HL-60 (cell line): Measurements from ENCODE around the gene ZNF649.

Source experiments
- DNase-seq, 2 experiments: peaks; one replicate each; pipeline ENCODE4 v3.0.0-alpha.2; 2010 to 2020; ENCODE audit warnings: low read depth in 1 of 2, low spot score in 1 of 2
- H3K27ac ChIP-seq: fragments of 250-450 bp; sonication (Bioruptor Pico); replicated peaks from 2 replicates; pipeline ENCODE4 v1.5.1; 2020; ENCODE audit warnings: mild to moderate bottlenecking, moderate library complexity
- H3K27me3 ChIP-seq: fragments of 250-450 bp; sonication (Bioruptor Pico); 2 replicates; pipeline ENCODE4 v1.5.1; 2021; ENCODE audit warnings: mild to moderate bottlenecking, moderate library complexity; ENCODE audit not compliant: insufficient read depth, poor library complexity, severe bottlenecking
- H3K4me3 ChIP-seq: replicated peaks from 2 replicates; pipeline ENCODE4 v1.5.1; 2011; ENCODE audit warnings: mild to moderate bottlenecking, control low read depth, low read length; ENCODE audit not compliant: insufficient read depth
- GABPA ChIP-seq: IDR thresholded peaks from 2 replicates; pipeline ENCODE4 v1.6.1; 2012; ENCODE audit warnings: low read depth
- POLR2AphosphoS5 ChIP-seq: IDR thresholded peaks from 2 replicates; pipeline ENCODE4 v1.6.1; 2012; ENCODE audit warnings: low read depth
- SPI1 ChIP-seq: IDR thresholded peaks from 2 replicates; pipeline ENCODE4 v1.6.1; 2012; ENCODE audit warnings: low read depth, mild to moderate bottlenecking, borderline replicate concordance
- TF ChIP-seq, protein P1 (sequence below): IDR thresholded peaks from one replicate; pipeline ENCODE4 v1.5.1; 2011; ENCODE audit warnings: low read length, control low read depth, inconsistent platforms; ENCODE audit not compliant: insufficient read depth
- TF ChIP-seq, protein P2 (sequence below): IDR thresholded peaks from 2 replicates; pipeline ENCODE4 v1.6.1; 2012; ENCODE audit warnings: low read depth; ENCODE audit not compliant: insufficient replicate concordance

The ZNF649 gene

GRCh38 chr19:51891193-51891747 lies 13.5 kb downstream of the ZNF649 start:
- no peak for DNase-seq
- Histone ChIP-seq H3K4me3 (no peak overlapping the region), H3K27ac (no peak overlapping the region), H3K27me3 (no peaks in the 10 kb centered on the region)
- TF ChIP-seq, protein P1, sequence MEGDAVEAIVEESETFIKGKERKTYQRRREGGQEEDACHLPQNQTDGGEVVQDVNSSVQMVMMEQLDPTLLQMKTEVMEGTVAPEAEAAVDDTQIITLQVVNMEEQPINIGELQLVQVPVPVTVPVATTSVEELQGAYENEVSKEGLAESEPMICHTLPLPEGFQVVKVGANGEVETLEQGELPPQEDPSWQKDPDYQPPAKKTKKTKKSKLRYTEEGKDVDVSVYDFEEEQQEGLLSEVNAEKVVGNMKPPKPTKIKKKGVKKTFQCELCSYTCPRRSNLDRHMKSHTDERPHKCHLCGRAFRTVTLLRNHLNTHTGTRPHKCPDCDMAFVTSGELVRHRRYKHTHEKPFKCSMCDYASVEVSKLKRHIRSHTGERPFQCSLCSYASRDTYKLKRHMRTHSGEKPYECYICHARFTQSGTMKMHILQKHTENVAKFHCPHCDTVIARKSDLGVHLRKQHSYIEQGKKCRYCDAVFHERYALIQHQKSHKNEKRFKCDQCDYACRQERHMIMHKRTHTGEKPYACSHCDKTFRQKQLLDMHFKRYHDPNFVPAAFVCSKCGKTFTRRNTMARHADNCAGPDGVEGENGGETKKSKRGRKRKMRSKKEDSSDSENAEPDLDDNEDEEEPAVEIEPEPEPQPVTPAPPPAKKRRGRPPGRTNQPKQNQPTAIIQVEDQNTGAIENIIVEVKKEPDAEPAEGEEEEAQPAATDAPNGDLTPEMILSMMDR, result no peak

DNA sequence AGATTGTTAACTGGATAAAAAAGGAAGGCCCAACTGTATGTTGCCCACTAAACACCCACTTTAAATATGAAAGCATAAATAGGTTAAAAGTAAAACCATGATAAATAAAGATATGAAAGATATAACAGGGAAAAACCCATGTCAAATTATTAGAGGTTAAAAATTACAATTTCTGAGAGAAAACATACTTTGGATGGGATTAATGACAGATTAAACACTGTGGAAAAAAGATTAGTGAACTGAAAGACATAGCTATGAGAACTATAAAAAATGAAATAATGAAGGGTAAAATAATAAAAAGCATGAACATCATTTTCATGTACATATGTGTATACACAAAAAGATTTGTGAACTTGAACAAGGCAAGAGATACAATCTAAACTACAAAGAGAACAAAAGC lies 14.9 kb downstream of the ZNF649 start:
- Histone ChIP-seq H3K4me3 (no peak overlapping the region), H3K27me3 (no peaks in the 10 kb centered on the region), H3K27ac (no peak overlapping the region)
- DNase-seq, result no peak
- TF ChIP-seq, protein P2, sequence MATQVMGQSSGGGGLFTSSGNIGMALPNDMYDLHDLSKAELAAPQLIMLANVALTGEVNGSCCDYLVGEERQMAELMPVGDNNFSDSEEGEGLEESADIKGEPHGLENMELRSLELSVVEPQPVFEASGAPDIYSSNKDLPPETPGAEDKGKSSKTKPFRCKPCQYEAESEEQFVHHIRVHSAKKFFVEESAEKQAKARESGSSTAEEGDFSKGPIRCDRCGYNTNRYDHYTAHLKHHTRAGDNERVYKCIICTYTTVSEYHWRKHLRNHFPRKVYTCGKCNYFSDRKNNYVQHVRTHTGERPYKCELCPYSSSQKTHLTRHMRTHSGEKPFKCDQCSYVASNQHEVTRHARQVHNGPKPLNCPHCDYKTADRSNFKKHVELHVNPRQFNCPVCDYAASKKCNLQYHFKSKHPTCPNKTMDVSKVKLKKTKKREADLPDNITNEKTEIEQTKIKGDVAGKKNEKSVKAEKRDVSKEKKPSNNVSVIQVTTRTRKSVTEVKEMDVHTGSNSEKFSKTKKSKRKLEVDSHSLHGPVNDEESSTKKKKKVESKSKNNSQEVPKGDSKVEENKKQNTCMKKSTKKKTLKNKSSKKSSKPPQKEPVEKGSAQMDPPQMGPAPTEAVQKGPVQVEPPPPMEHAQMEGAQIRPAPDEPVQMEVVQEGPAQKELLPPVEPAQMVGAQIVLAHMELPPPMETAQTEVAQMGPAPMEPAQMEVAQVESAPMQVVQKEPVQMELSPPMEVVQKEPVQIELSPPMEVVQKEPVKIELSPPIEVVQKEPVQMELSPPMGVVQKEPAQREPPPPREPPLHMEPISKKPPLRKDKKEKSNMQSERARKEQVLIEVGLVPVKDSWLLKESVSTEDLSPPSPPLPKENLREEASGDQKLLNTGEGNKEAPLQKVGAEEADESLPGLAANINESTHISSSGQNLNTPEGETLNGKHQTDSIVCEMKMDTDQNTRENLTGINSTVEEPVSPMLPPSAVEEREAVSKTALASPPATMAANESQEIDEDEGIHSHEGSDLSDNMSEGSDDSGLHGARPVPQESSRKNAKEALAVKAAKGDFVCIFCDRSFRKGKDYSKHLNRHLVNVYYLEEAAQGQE, result no peak
- no peak for TF ChIP-seq GABPA

DNA sequence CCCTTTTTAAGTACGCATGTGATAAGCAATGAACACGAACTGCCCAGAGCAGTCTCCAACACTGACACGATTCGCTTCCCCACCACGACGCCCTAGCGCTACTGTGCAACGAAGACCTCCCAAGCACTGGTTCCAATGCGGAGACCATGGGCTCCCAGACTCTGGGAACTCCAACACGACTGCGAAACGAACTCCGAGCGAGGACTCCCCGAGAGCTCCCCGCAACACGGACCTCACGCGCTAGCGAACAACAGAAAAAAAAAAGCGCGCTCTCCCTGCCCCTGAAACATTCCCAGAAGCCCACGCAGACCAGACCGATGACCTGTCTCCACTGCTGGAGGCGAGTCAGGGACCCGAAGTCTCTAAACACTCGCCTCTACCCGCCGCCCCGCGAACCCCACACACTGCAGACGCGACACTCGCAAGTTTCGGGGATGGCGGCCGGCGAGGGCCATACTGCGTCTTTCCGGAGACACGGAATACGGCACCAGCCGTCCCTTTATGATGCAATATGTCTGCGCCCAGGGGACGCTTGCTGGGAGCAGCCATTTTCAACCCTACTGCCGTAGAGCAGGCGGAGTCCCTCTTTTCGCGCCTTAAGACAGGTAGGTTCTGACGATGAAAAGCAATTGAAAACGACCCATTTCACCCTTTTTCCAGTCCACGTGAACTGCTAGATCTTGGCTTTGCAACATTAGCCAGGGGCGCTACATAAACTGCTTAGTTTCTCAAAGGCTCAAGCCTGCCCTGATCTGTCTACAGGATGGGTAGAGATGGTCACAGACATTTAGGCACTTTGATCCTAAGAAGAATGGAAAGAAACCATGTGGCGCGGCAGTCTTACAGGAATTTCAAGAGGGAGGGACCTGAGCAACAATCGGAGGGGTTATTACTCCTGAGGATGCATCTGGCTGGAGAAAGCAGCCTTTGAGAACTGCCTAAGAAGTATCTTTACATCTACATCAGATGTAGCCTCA lies 17.0 kb downstream of the ZNF649 start, which contains the start of gene ZNF577:
Gene ZNF577 (minus strand): TSS at position 430 of the 977 bp plus-strand sequence. CDS start 7,569 bp downstream, outside the sequence.
- peak within 1 kb of the TSS; percentile 79 for H3K27ac ChIP-seq
- TF ChIP-seq, protein P2, result no peak
- TF ChIP-seq GABPA (peak; percentile 49), SPI1 (no peak), POLR2AphosphoS5 (peak; percentile 98)
- TF ChIP-seq, protein P1, result no peak
- DNase-seq, result peak; percentile 97
- H3K27me3 ChIP-seq, result no peaks in the 10 kb centered on the region
- H3K4me3 ChIP-seq, result peak within 1 kb of the TSS; percentile 70

GRCh38 chr19:51884713-51885112 lies 20.1 kb downstream of the ZNF649 start:
- TF ChIP-seq GABPA (no peak), SPI1 (no peak), POLR2AphosphoS5 (no peak)
- TF ChIP-seq, protein P1, result no peak
- TF ChIP-seq, protein P2, result no peak
- Histone ChIP-seq H3K27me3 (no peaks in the 10 kb centered on the region), H3K4me3 (no peak overlapping the region), H3K27ac (no peak overlapping the region)
- DNase-seq, result no peak
